Endothelial cell (in vitro differentiated cells): ENCODE measurements around the gene APH1A. TPM values are rescaled to one million over a fixed set of nuclear protein-coding genes. Genes with fewer than 3 reads are reported as not detected.

ENCODE experiments used
- DNase-seq: peaks from one replicate; pipeline ENCODE4 v3.0.0; 2021; ENCODE audit warnings: low spot score
- H3K27ac Mint-ChIP-seq: one replicate; pipeline ENCODE4 v1.8.0; 2021; ENCODE audit warnings: mixed read lengths, inconsistent platforms; ENCODE audit not compliant: unreplicated experiment
- H3K27me3 Mint-ChIP-seq: one replicate; pipeline ENCODE4 v1.8.0; 2021; ENCODE audit warnings: mild to moderate bottlenecking, moderate library complexity, mixed read lengths, inconsistent platforms; ENCODE audit not compliant: unreplicated experiment
- H3K36me3 Mint-ChIP-seq: one replicate; pipeline ENCODE4 v1.8.0; 2021; ENCODE audit warnings: mild to moderate bottlenecking, low read depth, mixed read lengths, inconsistent platforms; ENCODE audit not compliant: unreplicated experiment
- H3K4me1 Mint-ChIP-seq: one replicate; pipeline ENCODE4 v1.8.0; 2021; ENCODE audit warnings: mild to moderate bottlenecking, mixed read lengths, inconsistent platforms; ENCODE audit not compliant: unreplicated experiment
- H3K4me3 Mint-ChIP-seq: one replicate; pipeline ENCODE4 v1.8.0; 2021; ENCODE audit warnings: mild to moderate bottlenecking, mixed read lengths, inconsistent platforms; ENCODE audit not compliant: unreplicated experiment
- H3K9me3 Mint-ChIP-seq: one replicate; pipeline ENCODE4 v1.8.0; 2021; ENCODE audit warnings: mixed read lengths, inconsistent platforms; ENCODE audit not compliant: unreplicated experiment
- CTCF ChIP-seq: fragments of 200-600 bp; sonication (generic); IDR thresholded peaks from one replicate; pipeline ENCODE4 v1.5.0; 2021; ENCODE audit warnings: antibody characterized with exemption; ENCODE audit not compliant: unreplicated experiment
- total RNA-seq: library from RNA; stranded (reverse); fragmentation: NEBNext Ultra II Directional; extraction: Animal tissue kit (Norgen Biotek cat#: 25700); gene quantifications from one replicate; pipeline ENCODE4 v1.2.1, GENCODE V29; 2021; ENCODE audit not compliant: unreplicated experiment

The APH1A gene
- total RNA-seq, 1 donor from 2014 or later: 333 TPM

- peaks cover 14% of the 10 kb centered on the region for H3K27me3 Mint-ChIP-seq
- peak; percentile 50 for TF ChIP-seq CTCF
- peak overlapping the region; percentile 10 for H3K4me3 Mint-ChIP-seq
- no peaks in the 10 kb centered on the region for H3K9me3 Mint-ChIP-seq
- H3K4me1 Mint-ChIP-seq: peaks cover 40% of the 10 kb centered on the region
- H3K36me3 Mint-ChIP-seq: peaks cover 51% of the 10 kb centered on the region
- peak; percentile 66 for DNase-seq
- peak overlapping the region; percentile 84 for H3K27ac Mint-ChIP-seq
Observed at GRCh38 chr1:150281221-150281757, 12.5 kb upstream of the APH1A start.

GRCh38 chr1:150280138-150280707 is 11.4 kb upstream of the APH1A start:
- no peaks in the 10 kb centered on the region for H3K9me3 Mint-ChIP-seq
- peaks cover 60% of the 10 kb centered on the region for H3K36me3 Mint-ChIP-seq
- peak overlapping the region; percentile 61 for H3K4me3 Mint-ChIP-seq
- DNase-seq: no peak
- H3K4me1 Mint-ChIP-seq: peaks cover 49% of the 10 kb centered on the region
- no peak for TF ChIP-seq CTCF
- peaks cover 14% of the 10 kb centered on the region for H3K27me3 Mint-ChIP-seq
- H3K27ac Mint-ChIP-seq: peak overlapping the region; percentile 92

- peaks cover 59% of the 10 kb centered on the region for H3K4me1 Mint-ChIP-seq
- peak overlapping the region; percentile 98 for H3K27ac Mint-ChIP-seq
- DNase-seq: no peak
- H3K4me3 Mint-ChIP-seq: peak overlapping the region; percentile 97
- peaks cover 35% of the 10 kb centered on the region for H3K36me3 Mint-ChIP-seq
- no peak for TF ChIP-seq CTCF
- no peaks in the 10 kb centered on the region for H3K9me3 Mint-ChIP-seq
- H3K27me3 Mint-ChIP-seq: peaks cover 18% of the 10 kb centered on the region
Observed at GRCh38 chr1:150273311-150273710, 4.5 kb upstream of the APH1A start.

- H3K9me3 Mint-ChIP-seq: no peaks in the 10 kb centered on the region
- H3K36me3 Mint-ChIP-seq: peaks cover 39% of the 10 kb centered on the region
- no peak for DNase-seq
- peaks cover 73% of the 10 kb centered on the region for H3K4me1 Mint-ChIP-seq
- peak overlapping the region; percentile 81 for H3K4me3 Mint-ChIP-seq
- peak overlapping the region; percentile 98 for H3K27ac Mint-ChIP-seq
- H3K27me3 Mint-ChIP-seq: peaks cover 23% of the 10 kb centered on the region
- no peak for TF ChIP-seq CTCF
Observed at GRCh38 chr1:150271291-150271959, 2.6 kb upstream of the APH1A start.

- H3K4me1 Mint-ChIP-seq: peaks cover 82% of the 10 kb centered on the region
- no peak for DNase-seq
- no peaks in the 10 kb centered on the region for H3K9me3 Mint-ChIP-seq
- H3K27me3 Mint-ChIP-seq: peaks cover 26% of the 10 kb centered on the region
- peak overlapping the region; percentile 99 for H3K27ac Mint-ChIP-seq
- peak overlapping the region; percentile 99 for H3K4me3 Mint-ChIP-seq
- no peak for TF ChIP-seq CTCF
- H3K36me3 Mint-ChIP-seq: peaks cover 45% of the 10 kb centered on the region
Observed at GRCh38 chr1:150269451-150269850, 635 bp upstream of the APH1A start.
